B cell (primary cell): Measurements from ENCODE around the gene TMEM154. TPM values are rescaled to one million over a fixed set of nuclear protein-coding genes. Genes with fewer than 3 reads are reported as not detected.

ENCODE experiments used
- ATAC-seq: fragments of 200-7000 bp; cut with Tn5 transposase; one replicate; pipeline ENCODE4 v1.10.0; 2021; ENCODE audit warnings: low read depth, mild to moderate bottlenecking, moderate number of reproducible peaks, moderate library complexity
- CTCF ChIA-PET: fragments of 350-600 bp; sonication (Branson Sonifier 250); formaldehyde crosslinking; loops from one replicate; lab custom pipeline; 2021; ENCODE audit warnings: antibody characterized with exemption, inconsistent platforms; lab: Charles Lee
- POLR2A ChIA-PET: fragments of 350-600 bp; sonication (Branson Sonifier 250); formaldehyde crosslinking; loops from one replicate; lab custom pipeline; 2021; ENCODE audit warnings: antibody characterized with exemption; lab: Charles Lee
- DNase-seq: peaks from one replicate; pipeline ENCODE4 v3.0.0; 2013
- H2AFZ ChIP-seq: 2 replicates; pipeline ENCODE4 v1.6.1; 2012; ENCODE audit warnings: mild to moderate bottlenecking, low read depth, low read length; ENCODE audit not compliant: insufficient read depth, poor library complexity, severe bottlenecking
- H3K27ac ChIP-seq, 2 donors: 1 replicate in 1 of 2; 2 replicates in 1 of 2; pipeline ENCODE4 v1.5.1; 2012 to 2013; ENCODE audit warnings: low read length in 2 of 2, mild to moderate bottlenecking in 2 of 2, moderate library complexity in 1 of 2
- H3K27me3 ChIP-seq, 4 experiments: fragments of 200-600 bp in 1 of 4; sonication (generic) in 1 of 4; replicated peaks in 1 of 4; 1 replicate in 2 of 4; 2 replicates in 2 of 4; pipeline versions ENCODE4 v1.6.1 to v1.7.0; 2013 to 2016; ENCODE audit warnings: low read length in 3 of 4, mild to moderate bottlenecking in 2 of 4, mixed read lengths in 1 of 4, moderate library complexity in 1 of 4; ENCODE audit not compliant: insufficient read depth in 4 of 4, control insufficient read depth in 3 of 4; ENCODE audit errors: control extremely low read depth in 1 of 4
- H3K36me3 ChIP-seq, 2 experiments: replicated peaks in 1 of 2; 1 replicate in 1 of 2; 2 replicates in 1 of 2; pipeline versions ENCODE4 v1.6.1 to v1.7.1; 2013; ENCODE audit warnings: low read length in 1 of 2; ENCODE audit not compliant: insufficient read depth in 2 of 2, control insufficient read depth in 1 of 2; ENCODE audit errors: control extremely low read depth in 1 of 2, extremely low read depth in 1 of 2
- H3K4me1 ChIP-seq, 2 donors: fragments of 200-600 bp in 1 of 2; sonication (generic) in 1 of 2; 1 replicate in 1 of 2; 2 replicates in 1 of 2; pipeline versions ENCODE4 v1.5.1 to v1.6.1; 2013 to 2017; ENCODE audit warnings: low read length in 2 of 2; ENCODE audit not compliant: control insufficient read depth in 2 of 2, insufficient read depth in 2 of 2
- H3K4me2 ChIP-seq: replicated peaks from 2 replicates; pipeline ENCODE3; 2012; ENCODE audit warnings: mild to moderate bottlenecking, low read depth, low read length; ENCODE audit not compliant: poor library complexity, severe bottlenecking
- H3K4me3 ChIP-seq, 5 experiments: fragments of 200-600 bp in 1 of 5; sonication (generic) in 1 of 5; 1 replicate in 3 of 5; 2 replicates in 2 of 5; pipeline versions ENCODE4 v1.5.1 to v1.7.0; 2011 to 2016; ENCODE audit warnings: low read length in 4 of 5, mild to moderate bottlenecking in 4 of 5, low read depth in 2 of 5, control low read depth in 1 of 5, moderate library complexity in 1 of 5; ENCODE audit not compliant: insufficient read depth in 1 of 5; ENCODE audit errors: control extremely low read depth in 1 of 5, extremely low read depth in 1 of 5
- H3K79me2 ChIP-seq: fragments of 200-600 bp; sonication (generic); one replicate; pipeline ENCODE4 v1.6.0; 2016; ENCODE audit warnings: low read length; ENCODE audit not compliant: control insufficient read depth, insufficient read depth
- H3K9ac ChIP-seq: fragments of 200-600 bp; sonication (generic); 2 replicates; pipeline ENCODE4 v1.6.1; 2017; ENCODE audit warnings: mild to moderate bottlenecking, low read length, moderate library complexity
- H3K9me3 ChIP-seq, 3 donors: one replicate each; pipeline versions ENCODE4 v1.6.1 to v1.7.1; 2013; ENCODE audit warnings: low read length in 2 of 3; ENCODE audit not compliant: control insufficient read depth in 2 of 3, insufficient read depth in 1 of 3; ENCODE audit errors: control extremely low read depth in 1 of 3
- H4K20me1 ChIP-seq: 2 replicates; pipeline ENCODE4 v1.6.0; 2012; ENCODE audit warnings: mild to moderate bottlenecking, low read length; ENCODE audit not compliant: insufficient read depth, control insufficient read depth, poor library complexity, severe bottlenecking
- H3K27ac Mint-ChIP-seq: one replicate; pipeline ENCODE4 v1.8.0; 2021; ENCODE audit warnings: mixed read lengths
- H3K27me3 Mint-ChIP-seq: one replicate; pipeline ENCODE4 v1.8.0; 2021; ENCODE audit warnings: mixed read lengths
- H3K4me1 Mint-ChIP-seq: one replicate; pipeline ENCODE4 v1.8.0; 2021; ENCODE audit warnings: mixed read lengths
- H3K4me3 Mint-ChIP-seq: one replicate; pipeline ENCODE4 v1.8.0; 2021; ENCODE audit warnings: mixed read lengths
- H3K9me3 Mint-ChIP-seq: one replicate; pipeline ENCODE4 v1.8.0; 2022; ENCODE audit warnings: mixed read lengths; ENCODE audit not compliant: insufficient read depth
- EZH2 ChIP-seq: IDR thresholded peaks from 2 replicates; pipeline ENCODE4 v1.6.1; 2012; ENCODE audit warnings: borderline replicate concordance, low read depth, mild to moderate bottlenecking, moderate library complexity, low read length; ENCODE audit not compliant: insufficient read depth, poor library complexity, severe bottlenecking
- WGBS: methylation state at CpG from one replicate; pipeline ENCODE4 v1.1.5; 2013; ENCODE audit warnings: missing lambda C conversion rate; ENCODE audit not compliant: insufficient coverage; 5-methylcytosine and 5-hydroxymethylcytosine counted together
- intact Hi-C: fragments of 100-400 bp; cut with micrococcal nuclease; formaldehyde crosslinking; loops from one replicate; pipeline ENCODE4 v1.10.0; 2022
- polyA plus RNA-seq: library from polyadenylated mRNA; depleted of rRNA; stranded (reverse); fragments of >200 nt; gene quantifications from 2 replicates; pipeline ENCODE4 v1.2.3, GENCODE V29; 2012
- total RNA-seq, 2 donors: library from RNA; stranded (reverse); fragments of 120-200 nt in 1 of 2; gene quantifications; 1 replicate in 1 of 2; 2 replicates in 1 of 2; pipeline versions ENCODE4 v1.2.3 to v1.2.4, GENCODE V29; 2013 to 2022
- TF ChIP-seq, protein P1 (sequence below): fragments of 200-600 bp; IDR thresholded peaks from one replicate; pipeline ENCODE4 v1.8.0; 2022; ENCODE audit warnings: antibody characterized with exemption, mild to moderate bottlenecking

TMEM154 gene
- total and polyA plus RNA-seq, 2 donors (not counting 1 experiment from before 2014, with no cell fraction given) = 20.1 to 99.1 TPM

DNA sequence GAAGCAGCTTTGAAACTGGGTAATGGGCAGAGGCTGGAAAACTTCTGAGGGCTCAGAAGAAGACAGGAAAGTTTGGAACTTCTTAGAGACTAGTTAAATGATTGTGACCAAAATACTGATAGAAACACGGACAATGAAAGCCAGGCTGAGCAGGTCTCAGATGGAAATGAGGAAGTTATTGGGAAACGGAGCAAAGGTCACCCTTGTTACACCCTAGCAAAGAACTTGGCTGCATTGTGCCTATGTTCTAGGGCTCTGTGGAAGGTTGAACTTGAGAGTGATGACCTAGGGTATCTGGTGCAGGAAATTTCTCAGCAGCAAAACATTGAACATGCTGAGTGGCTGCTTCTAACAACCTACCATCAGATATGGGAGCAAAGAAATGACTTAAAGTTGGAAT, 93.1 kb downstream of the TMEM154 start:
- ChIA-PET CTCF (no interaction called here), POLR2A (no interaction called here)
- Mint-ChIP-seq H3K27me3 (peaks cover 16% of the 10 kb centered on the region), H3K27ac (no peak overlapping the region), H3K4me1 (peaks cover 19% of the 10 kb centered on the region), H3K9me3 (no peaks in the 10 kb centered on the region), H3K4me3 (no peak overlapping the region)
- Histone ChIP-seq H4K20me1 (no peaks in the 10 kb centered on the region), H3K9ac (no peak overlapping the region), H3K27me3 (no peaks in the 10 kb centered on the region), H2AFZ (no peak overlapping the region), H3K4me2 (no peak overlapping the region), H3K9me3 (peaks cover 0 to 5% (median 0%) of the 10 kb centered on the region in 3 donors), H3K79me2 (no peaks in the 10 kb centered on the region), H3K4me3 (no peak overlapping the region), H3K36me3 (no peaks in the 10 kb centered on the region), H3K4me1 (peaks cover 0 to 4% of the 10 kb centered on the region in 2 donors), H3K27ac (no peak overlapping the region)
- no peak for ATAC-seq
- DNase-seq = no peak
- intact Hi-C loops = loop anchor here (5.0 kb wide), 1 partner anchor 34 kb away; no protein-coding TSS in a partner anchor
- TF ChIP-seq, protein P1, sequence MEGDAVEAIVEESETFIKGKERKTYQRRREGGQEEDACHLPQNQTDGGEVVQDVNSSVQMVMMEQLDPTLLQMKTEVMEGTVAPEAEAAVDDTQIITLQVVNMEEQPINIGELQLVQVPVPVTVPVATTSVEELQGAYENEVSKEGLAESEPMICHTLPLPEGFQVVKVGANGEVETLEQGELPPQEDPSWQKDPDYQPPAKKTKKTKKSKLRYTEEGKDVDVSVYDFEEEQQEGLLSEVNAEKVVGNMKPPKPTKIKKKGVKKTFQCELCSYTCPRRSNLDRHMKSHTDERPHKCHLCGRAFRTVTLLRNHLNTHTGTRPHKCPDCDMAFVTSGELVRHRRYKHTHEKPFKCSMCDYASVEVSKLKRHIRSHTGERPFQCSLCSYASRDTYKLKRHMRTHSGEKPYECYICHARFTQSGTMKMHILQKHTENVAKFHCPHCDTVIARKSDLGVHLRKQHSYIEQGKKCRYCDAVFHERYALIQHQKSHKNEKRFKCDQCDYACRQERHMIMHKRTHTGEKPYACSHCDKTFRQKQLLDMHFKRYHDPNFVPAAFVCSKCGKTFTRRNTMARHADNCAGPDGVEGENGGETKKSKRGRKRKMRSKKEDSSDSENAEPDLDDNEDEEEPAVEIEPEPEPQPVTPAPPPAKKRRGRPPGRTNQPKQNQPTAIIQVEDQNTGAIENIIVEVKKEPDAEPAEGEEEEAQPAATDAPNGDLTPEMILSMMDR = no peak
- WGBS = 93% methylated on average over 2 of the region's 2 CpGs

DNA sequence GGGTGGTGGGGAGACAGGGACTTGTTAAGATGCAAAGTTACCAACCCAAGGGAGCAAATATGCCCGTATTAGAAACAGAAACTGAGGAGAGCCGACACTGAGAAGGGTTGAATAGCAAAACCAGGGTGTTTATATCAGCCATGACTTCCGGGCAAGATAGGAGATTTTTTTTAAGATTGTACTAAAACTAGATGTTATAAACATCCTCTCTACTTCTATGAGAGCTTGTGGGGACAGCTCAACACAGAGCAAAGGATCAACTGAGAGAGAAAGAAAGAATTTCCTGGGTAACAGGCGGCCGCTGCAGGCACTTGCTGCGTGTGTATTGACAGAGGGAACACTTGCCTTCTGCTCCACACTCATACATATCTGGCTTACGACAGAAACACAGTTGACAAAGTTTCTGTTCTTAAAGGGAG, 94.8 kb downstream of the TMEM154 start:
- POLR2A ChIA-PET = no interaction called here

More for the DNA sequence above, 94.8 kb downstream of the TMEM154 start:
- peaks cover 0 to 5% (median 0%) of the 10 kb centered on the region in 3 donors for H3K9me3 ChIP-seq
- CTCF ChIA-PET = no interaction called here
- no peaks in the 10 kb centered on the region for H3K27me3 ChIP-seq
- H3K4me3 ChIP-seq = peak overlapping the region in 2 of 5 experiments; percentile 16 to 38
- 50% methylated on average over 1 of the region's 7 CpGs for WGBS
- H3K4me2 ChIP-seq = peak overlapping the region; percentile 53
- intact Hi-C loops = loop anchor here (5.0 kb wide), 1 partner anchor 33 kb away; no protein-coding TSS in a partner anchor
- H3K79me2 ChIP-seq = no peaks in the 10 kb centered on the region
- H3K4me1 Mint-ChIP-seq = peaks cover 14% of the 10 kb centered on the region
- DNase-seq = peak; percentile 15
- H3K27ac Mint-ChIP-seq = peak overlapping the region; percentile 81
- no peaks in the 10 kb centered on the region for H3K36me3 ChIP-seq
- peaks cover 0 to 4% of the 10 kb centered on the region in 2 donors for H3K4me1 ChIP-seq
- H4K20me1 ChIP-seq = no peaks in the 10 kb centered on the region
- no peaks in the 10 kb centered on the region for H3K9me3 Mint-ChIP-seq
- TF ChIP-seq, protein P1 = no peak
- no peak for TF ChIP-seq EZH2
- H3K4me3 Mint-ChIP-seq = peak overlapping the region; percentile 74
- H3K27me3 Mint-ChIP-seq = no peaks in the 10 kb centered on the region
- peak overlapping the region; percentile 49 for H3K9ac ChIP-seq
- peak; percentile 53 for ATAC-seq
- peak overlapping the region; percentile 42 to 43 for H3K27ac ChIP-seq
- H2AFZ ChIP-seq = peak overlapping the region; percentile 45
